ENCODE data around the gene CCDC122. TPM values are rescaled to one million over a fixed set of nuclear protein-coding genes. Genes with fewer than 3 reads are reported as not detected.

The CCDC122 gene
- total and polyA plus RNA-seq, 4 donors, result 1.2 to 2.3 (median 1.7) TPM

- Histone ChIP-seq H3K27me3 (ENCODE audit: control insufficient read depth in 4 of 4, insufficient read depth in 4 of 4, low read length in 3 of 4) (no peaks in the 10 kb centered on the region), H3K4me3 (ENCODE audit: low read depth in 1 of 3, low read length in 3 of 3) (no peak overlapping the region), H3K27ac (ENCODE audit: low read depth in 1 of 2, low read length in 2 of 2) (no peak overlapping the region), H3K9me3 (ENCODE audit: control insufficient read depth in 4 of 4, low read length in 3 of 4) (no peaks in the 10 kb centered on the region), H3K4me1 (ENCODE audit: control insufficient read depth in 4 of 4, insufficient read depth in 4 of 4, low read length in 3 of 4) (no peaks in the 10 kb centered on the region), H3K9ac (ENCODE audit: low read depth in 1 of 2, low read length in 2 of 2) (no peak overlapping the region), H3K36me3 (ENCODE audit: control insufficient read depth in 4 of 4, insufficient read depth in 3 of 4, low read depth in 1 of 4, low read length in 3 of 4) (no peaks in the 10 kb centered on the region)
- TF ChIP-seq HNF4G (IDR thresholded peaks at IDR 0.05), result no peak
- TF ChIP-seq MAX (IDR thresholded peaks at IDR 0.05), result no peak
- no peak for TF ChIP-seq CTCF (IDR thresholded peaks at IDR 0.05; ENCODE audit: low read depth, low read length, missing input control)
- TF ChIP-seq GABPA (IDR thresholded peaks at IDR 0.05 in 1 of 2, conservative IDR thresholded peaks at IDR 0.05 in 1 of 2), result no peak
- TF ChIP-seq NR2F2 (IDR thresholded peaks at IDR 0.05), result no peak
- TF ChIP-seq ATF3 (IDR thresholded peaks at IDR 0.05), result no peak
- TF ChIP-seq HNF4A (conservative IDR thresholded peaks at IDR 0.05), result no peak
- TF ChIP-seq FOXA2 (IDR thresholded peaks at IDR 0.05), result no peak
- TF ChIP-seq FOXA1 (IDR thresholded peaks at IDR 0.05), result no peak
- TF ChIP-seq SP1 (IDR thresholded peaks at IDR 0.05), result no peak
- TF ChIP-seq JUND (IDR thresholded peaks at IDR 0.05), result no peak
- TF ChIP-seq YY1 (IDR thresholded peaks at IDR 0.05), result no peak
- no peak for TF ChIP-seq ZBTB33 (IDR thresholded peaks at IDR 0.05)
- no peak for TF ChIP-seq REST (IDR thresholded peaks at IDR 0.05)
- TF ChIP-seq TAF1 (conservative IDR thresholded peaks at IDR 0.05), result no peak
- TF ChIP-seq EGR1 (IDR thresholded peaks at IDR 0.05; ENCODE audit: low read depth in 2 of 2), result no peak
- TF ChIP-seq RXRA (IDR thresholded peaks at IDR 0.05), result no peak
- no peak for TF ChIP-seq RAD21 (IDR thresholded peaks at IDR 0.05)
- WGBS, result 32% methylated on average over 2 of the region's 2 CpGs
- DNase-seq (ENCODE audit: low spot score), result no peak
These were observed 37.3 kb upstream of the CCDC122 start for GRCh38 chr13:43916828-43917227.

All from liver (tissue), 9 donors.